Neural cell (in vitro differentiated cells): ENCODE data around the gene SLC4A8. TPM values are rescaled to one million over a fixed set of nuclear protein-coding genes. Genes with fewer than 3 reads are reported as not detected.

Source experiments
- polyA plus RNA-seq: library from polyadenylated mRNA; depleted of rRNA; stranded (reverse); fragments of >200 nt; gene quantifications from 2 replicates; pipeline ENCODE4 v1.2.3, GENCODE V29; 2014

Gene SLC4A8
- polyA plus RNA-seq, 1 donor from 2014 or later: 37.8 TPM

Other genes starting within 250 kb of the SLC4A8 start
- 12.4 and 12.7 TPM in 2 replicates for gene POU6F1, start 206.8 kb upstream of the SLC4A8 start, polyA plus RNA-seq
- 89.0 and 97.9 TPM in 2 replicates for gene DAZAP2, start 186.0 kb upstream of the SLC4A8 start, polyA plus RNA-seq
- gene SMAGP, start 154.4 kb upstream of the SLC4A8 start, polyA plus RNA-seq: not detected in 2 replicates
- not detected in 2 replicates for gene BIN2, start 100.7 kb upstream of the SLC4A8 start, polyA plus RNA-seq
- gene CELA1, start 78.2 kb upstream of the SLC4A8 start, polyA plus RNA-seq: not detected in 2 replicates
- not detected in 2 replicates for gene GALNT6, start 33.4 kb upstream of the SLC4A8 start, polyA plus RNA-seq
- 14.2 and 15.2 TPM in 2 replicates for gene SCN8A, start 166.4 kb downstream of the SLC4A8 start, polyA plus RNA-seq